Neural crest cell (in vitro differentiated cells): ENCODE results near the gene PITPNM2. TPM values are rescaled to one million over a fixed set of nuclear protein-coding genes. Genes with fewer than 3 reads are reported as not detected.
"Not testable (repeated sequence)": the region's sequence is repeated elsewhere in the genome, so short reads cannot be mapped to it uniquely, and the experiment has no call there.

Source experiments
- DNase-seq: peaks from one replicate; pipeline ENCODE4 v3.0.0; 2021; ENCODE audit warnings: low read depth, mixed read lengths, low spot score
- H3K27ac Mint-ChIP-seq: one replicate; pipeline ENCODE4 v1.8.0; 2021; ENCODE audit warnings: mild to moderate bottlenecking, mixed read lengths; ENCODE audit not compliant: unreplicated experiment
- H3K27me3 Mint-ChIP-seq: 2 replicates; pipeline ENCODE4 v1.8.0; 2021; ENCODE audit warnings: low read depth, mild to moderate bottlenecking, mixed read lengths
- H3K36me3 Mint-ChIP-seq: 2 replicates; pipeline ENCODE4 v1.8.0; 2021; ENCODE audit warnings: low read depth, mild to moderate bottlenecking, mixed read lengths
- H3K4me1 Mint-ChIP-seq: 2 replicates; pipeline ENCODE4 v1.8.0; 2021; ENCODE audit warnings: mixed read lengths
- H3K4me3 Mint-ChIP-seq: one replicate; pipeline ENCODE4 v1.8.0; 2021; ENCODE audit warnings: mild to moderate bottlenecking, mixed read lengths
- H3K9me3 Mint-ChIP-seq: 2 replicates; pipeline ENCODE4 v1.8.0; 2021; ENCODE audit warnings: mixed read lengths
- CTCF ChIP-seq: fragments of 200-600 bp; sonication (generic); conservative IDR thresholded peaks from 2 replicates; pipeline ENCODE4 v1.5.0; 2021; ENCODE audit warnings: antibody characterized with exemption, mild to moderate bottlenecking
- total RNA-seq: library from RNA; stranded (reverse); gene quantifications from 2 replicates; pipeline ENCODE4 v1.2.1, GENCODE V29; 2021

The PITPNM2 gene
- total RNA-seq, 1 donor from 2014 or later: 9.5 TPM

- Mint-ChIP-seq H3K4me3 (no peak overlapping the region), H3K9me3 (no peaks in the 10 kb centered on the region), H3K4me1 (peaks cover 42% of the 10 kb centered on the region), H3K36me3 (no peaks in the 10 kb centered on the region), H3K27ac (peak overlapping the region; percentile 45), H3K27me3 (no peaks in the 10 kb centered on the region)
- DNase-seq: no peak
- TF ChIP-seq CTCF: no peak
Observed at GRCh38 chr12:123105211-123105826, 45.6 kb downstream of the PITPNM2 start.

GRCh38 chr12:123104809-123105208, 46.1 kb downstream of the PITPNM2 start:
- Mint-ChIP-seq H3K9me3 (no peaks in the 10 kb centered on the region), H3K36me3 (no peaks in the 10 kb centered on the region), H3K4me3 (no peak overlapping the region), H3K27me3 (no peaks in the 10 kb centered on the region), H3K27ac (no peak overlapping the region), H3K4me1 (peaks cover 42% of the 10 kb centered on the region)
- TF ChIP-seq CTCF: no peak
- no peak for DNase-seq

GRCh38 chr12:123104094-123104493, 46.8 kb downstream of the PITPNM2 start:
- H3K36me3 Mint-ChIP-seq, H3K27me3 Mint-ChIP-seq, H3K4me3 Mint-ChIP-seq, H3K9me3 Mint-ChIP-seq, H3K27ac Mint-ChIP-seq, DNase-seq: not testable (repeated sequence)
- H3K4me1 Mint-ChIP-seq: peaks cover 42% of the 10 kb centered on the region

GRCh38 chr12:123102781-123103503, 47.9 kb downstream of the PITPNM2 start:
- DNase-seq: no peak
- no peak overlapping the region for H3K4me3 Mint-ChIP-seq
- H3K27me3 Mint-ChIP-seq: no peaks in the 10 kb centered on the region
- peaks cover 42% of the 10 kb centered on the region for H3K4me1 Mint-ChIP-seq
- H3K36me3 Mint-ChIP-seq: no peaks in the 10 kb centered on the region
- no peaks in the 10 kb centered on the region for H3K9me3 Mint-ChIP-seq
- TF ChIP-seq CTCF: no peak
- no peak overlapping the region for H3K27ac Mint-ChIP-seq

GRCh38 chr12:123102366-123102765, 48.5 kb downstream of the PITPNM2 start:
- peaks cover 42% of the 10 kb centered on the region for H3K4me1 Mint-ChIP-seq
- H3K27me3 Mint-ChIP-seq: no peaks in the 10 kb centered on the region
- DNase-seq: no peak
- no peak overlapping the region for H3K4me3 Mint-ChIP-seq
- no peaks in the 10 kb centered on the region for H3K9me3 Mint-ChIP-seq
- TF ChIP-seq CTCF: no peak
- H3K36me3 Mint-ChIP-seq: no peaks in the 10 kb centered on the region
- H3K27ac Mint-ChIP-seq: peak overlapping the region; percentile 7

- H3K4me3 Mint-ChIP-seq: no peak overlapping the region
- no peak overlapping the region for H3K27ac Mint-ChIP-seq
- no peaks in the 10 kb centered on the region for H3K9me3 Mint-ChIP-seq
- no peaks in the 10 kb centered on the region for H3K36me3 Mint-ChIP-seq
- no peak for TF ChIP-seq CTCF
- H3K4me1 Mint-ChIP-seq: peaks cover 35% of the 10 kb centered on the region
- DNase-seq: no peak
- no peaks in the 10 kb centered on the region for H3K27me3 Mint-ChIP-seq
Observed at GRCh38 chr12:123101526-123101925, 49.4 kb downstream of the PITPNM2 start.
